Caco-2 (cell line): ENCODE data around the gene LMO1. TPM values are rescaled to one million over a fixed set of nuclear protein-coding genes. Genes with fewer than 3 reads are reported as not detected.

Experiments used
- BruUV-seq: library from RNA; stranded (reverse); fragments of 400-500 nt; replicated peaks from 2 replicates; lab custom pipeline; 2021; lab: Mats Ljungman, UMichigan
- CTCF ChIA-PET: fragments of 300-600 bp; sonication (Branson Sonifier 250); formaldehyde crosslinking; loops from one replicate; lab custom pipeline; 2022; ENCODE audit warnings: antibody characterized with exemption; lab: Charles Lee
- POLR2A ChIA-PET: fragments of 300-600 bp; sonication (Branson Sonifier 250); formaldehyde crosslinking; loops from one replicate; lab custom pipeline; 2022; ENCODE audit warnings: antibody characterized with exemption; lab: Charles Lee
- DNase-seq, 2 experiments: peaks; one replicate each; pipeline versions ENCODE4 v3.0.0 to v3.0.0-alpha.2; 2020 to 2022
- H3K27me3 ChIP-seq: replicated peaks from 2 replicates; pipeline ENCODE4 v1.6.0; 2011; ENCODE audit warnings: low read length; ENCODE audit not compliant: control insufficient read depth, insufficient read depth
- H3K36me3 ChIP-seq: 2 replicates; pipeline ENCODE4 v1.5.1; 2011; ENCODE audit warnings: low read length; ENCODE audit not compliant: control insufficient read depth, insufficient read depth
- H3K4me1 ChIP-seq: fragments of 250-450 bp; sonication (Bioruptor Pico); 2 replicates; pipeline ENCODE4 v1.5.1; 2020; ENCODE audit warnings: mild to moderate bottlenecking
- H3K4me3 ChIP-seq: 2 replicates; pipeline ENCODE4 v1.5.1; 2011; ENCODE audit warnings: low read depth, mild to moderate bottlenecking, control low read depth, low read length
- H3K9me3 ChIP-seq: fragments of 250-450 bp; sonication (Bioruptor Pico); 2 replicates; pipeline ENCODE4 v1.5.1; 2020; ENCODE audit warnings: mild to moderate bottlenecking, moderate library complexity
- H3K27ac Mint-ChIP-seq: one replicate; pipeline ENCODE4 v1.8.0; 2022; ENCODE audit warnings: mixed read lengths; ENCODE audit not compliant: unreplicated experiment
- H3K27me3 Mint-ChIP-seq: one replicate; pipeline ENCODE4 v1.8.0; 2022; ENCODE audit warnings: mixed read lengths; ENCODE audit not compliant: insufficient read depth, unreplicated experiment
- H3K36me3 Mint-ChIP-seq: one replicate; pipeline ENCODE4 v1.8.0; 2022; ENCODE audit warnings: mild to moderate bottlenecking, mixed read lengths; ENCODE audit not compliant: insufficient read depth, unreplicated experiment
- H3K4me1 Mint-ChIP-seq: one replicate; pipeline ENCODE4 v1.8.0; 2022; ENCODE audit warnings: low read depth, mixed read lengths; ENCODE audit not compliant: unreplicated experiment
- H3K4me3 Mint-ChIP-seq: one replicate; pipeline ENCODE4 v1.8.0; 2022; ENCODE audit warnings: mild to moderate bottlenecking, moderate library complexity, mixed read lengths; ENCODE audit not compliant: unreplicated experiment
- H3K9me3 Mint-ChIP-seq: one replicate; pipeline ENCODE4 v1.8.0; 2022; ENCODE audit warnings: mixed read lengths; ENCODE audit not compliant: unreplicated experiment
- CTCF ChIP-seq, 2 experiments: fragments of 200-600 bp in 1 of 2; IDR thresholded peaks; 1 replicate in 1 of 2; 2 replicates in 1 of 2; pipeline versions ENCODE4 v1.5.1 to v1.8.0; 2011 to 2022; ENCODE audit warnings: antibody characterized with exemption in 1 of 2, control low read depth in 1 of 2, inconsistent platforms in 1 of 2, low read depth in 1 of 2, low read length in 1 of 2, mild to moderate bottlenecking in 1 of 2, moderate library complexity in 1 of 2; ENCODE audit not compliant: insufficient read depth in 1 of 2, severe bottlenecking in 1 of 2, unreplicated experiment in 1 of 2
- intact Hi-C: fragments of 100-400 bp; cut with micrococcal nuclease; formaldehyde crosslinking; loops from one replicate; pipeline ENCODE4 v1.10.0; 2022; ENCODE audit not compliant: unreplicated experiment
- total RNA-seq: library from RNA; stranded (reverse); gene quantifications from 2 replicates; pipeline ENCODE4 v1.2.3, GENCODE V29; 2022

Gene LMO1
- total RNA-seq, 1 experiment from 2014 or later = not detected

- no peak for TF ChIP-seq CTCF (IDR thresholded peaks at IDR 0.05; ENCODE audit: insufficient read depth in 1 of 2, low read depth in 1 of 2, low read length in 1 of 2, severe bottlenecking in 1 of 2, unreplicated experiment in 1 of 2)
- no peak overlapping the region for H3K4me3 ChIP-seq
- Mint-ChIP-seq H3K27ac (no peak overlapping the region), H3K36me3 (no peaks in the 10 kb centered on the region), H3K9me3 (no peaks in the 10 kb centered on the region), H3K27me3 (peaks cover 12% of the 10 kb centered on the region), H3K4me1 (peaks cover 1% of the 10 kb centered on the region), H3K4me3 (no peak overlapping the region)
- ChIA-PET CTCF (no interaction called here), POLR2A (no interaction called here)
- intact Hi-C loops = no loop called here
- peaks cover 2% of the 10 kb centered on the region for H3K27me3 ChIP-seq
- no peaks in the 10 kb centered on the region for H3K9me3 ChIP-seq
- no peaks in the 10 kb centered on the region for H3K36me3 ChIP-seq
- DNase-seq = no peak
- BruUV-seq = no TSS peak
- no peaks in the 10 kb centered on the region for H3K4me1 ChIP-seq
Measured at GRCh38 chr11:8258784-8259183, 4.9 kb downstream of the LMO1 start.

GRCh38 chr11:8258289-8258688 lies 5.4 kb downstream of the LMO1 start:
- ChIA-PET CTCF (no interaction called here), POLR2A (no interaction called here)
- Mint-ChIP-seq H3K4me1 (no peaks in the 10 kb centered on the region), H3K27ac (no peak overlapping the region), H3K36me3 (no peaks in the 10 kb centered on the region), H3K4me3 (no peak overlapping the region), H3K9me3 (no peaks in the 10 kb centered on the region), H3K27me3 (peaks cover 12% of the 10 kb centered on the region)
- H3K27me3 ChIP-seq = peaks cover 2% of the 10 kb centered on the region
- TF ChIP-seq CTCF (IDR thresholded peaks at IDR 0.05; ENCODE audit: insufficient read depth in 1 of 2, low read depth in 1 of 2, low read length in 1 of 2, severe bottlenecking in 1 of 2, unreplicated experiment in 1 of 2) = no peak
- no peak overlapping the region for H3K4me3 ChIP-seq
- no peaks in the 10 kb centered on the region for H3K4me1 ChIP-seq
- H3K9me3 ChIP-seq = no peaks in the 10 kb centered on the region
- no peak for DNase-seq
- BruUV-seq = no TSS peak
- no peaks in the 10 kb centered on the region for H3K36me3 ChIP-seq
- intact Hi-C loops = no loop called here

- Mint-ChIP-seq H3K4me3 (no peak overlapping the region), H3K36me3 (no peaks in the 10 kb centered on the region), H3K27ac (no peak overlapping the region), H3K9me3 (no peaks in the 10 kb centered on the region), H3K4me1 (no peaks in the 10 kb centered on the region), H3K27me3 (peaks cover 12% of the 10 kb centered on the region)
- CTCF ChIA-PET = no interaction called here
- H3K4me1 ChIP-seq = no peaks in the 10 kb centered on the region
- H3K4me3 ChIP-seq = no peak overlapping the region
- DNase-seq = peak in 1 of 2 experiments; percentile 12
- H3K36me3 ChIP-seq = no peaks in the 10 kb centered on the region
- H3K27me3 ChIP-seq = peaks cover 2% of the 10 kb centered on the region
- BruUV-seq = no TSS peak
- TF ChIP-seq CTCF (IDR thresholded peaks at IDR 0.05; ENCODE audit: insufficient read depth in 1 of 2, low read depth in 1 of 2, low read length in 1 of 2, severe bottlenecking in 1 of 2, unreplicated experiment in 1 of 2) = no peak
- intact Hi-C loops = no loop called here
- no peaks in the 10 kb centered on the region for H3K9me3 ChIP-seq
- POLR2A ChIA-PET = no interaction called here
Measured at GRCh38 chr11:8257003-8257664, 6.5 kb downstream of the LMO1 start.
